CD14-positive monocyte (primary cell): ENCODE data around the gene LAMP2. TPM values are rescaled to one million over a fixed set of nuclear protein-coding genes. Genes with fewer than 3 reads are reported as not detected.

Experiments used
- DNase-seq, 3 donors: peaks; one replicate each; pipeline ENCODE4 v3.0.0-alpha.2; 2011 to 2022
- H2AFZ ChIP-seq: 2 replicates; pipeline ENCODE4 v1.6.0; 2012; ENCODE audit warnings: mild to moderate bottlenecking, low read depth, low read length, inconsistent platforms; ENCODE audit not compliant: insufficient read depth, poor library complexity, severe bottlenecking
- H3K27ac ChIP-seq, 2 donors: 1 replicate in 1 of 2; 2 replicates in 1 of 2; pipeline ENCODE4 v1.5.1; 2012 to 2013; ENCODE audit warnings: low read length in 2 of 2, control low read depth in 1 of 2, inconsistent platforms in 1 of 2, low read depth in 1 of 2, mild to moderate bottlenecking in 1 of 2
- H3K27me3 ChIP-seq, 2 donors: one replicate each; pipeline versions ENCODE4 v1.6.0 to v1.6.1; 2011 to 2013; ENCODE audit warnings: low read length in 2 of 2; ENCODE audit not compliant: control insufficient read depth in 2 of 2, insufficient read depth in 2 of 2
- H3K36me3 ChIP-seq, 2 donors: replicated peaks in 1 of 2; 1 replicate in 1 of 2; 2 replicates in 1 of 2; pipeline versions ENCODE4 v1.5.1 to v1.6.1; 2012 to 2013; ENCODE audit warnings: low read length in 2 of 2, control low read depth in 1 of 2, inconsistent platforms in 1 of 2, mild to moderate bottlenecking in 1 of 2; ENCODE audit not compliant: insufficient read depth in 2 of 2, control insufficient read depth in 1 of 2
- H3K4me1 ChIP-seq, 2 donors: 1 replicate in 1 of 2; 2 replicates in 1 of 2; pipeline versions ENCODE4 v1.5.1 to v1.6.1; 2012 to 2013; ENCODE audit warnings: low read length in 2 of 2, control low read depth in 1 of 2, inconsistent platforms in 1 of 2, mild to moderate bottlenecking in 1 of 2, moderate library complexity in 1 of 2; ENCODE audit not compliant: insufficient read depth in 2 of 2, control insufficient read depth in 1 of 2
- H3K4me2 ChIP-seq: replicated peaks from 2 replicates; pipeline ENCODE3; 2012; ENCODE audit warnings: low read length, moderate library complexity, mild to moderate bottlenecking; ENCODE audit not compliant: poor library complexity, severe bottlenecking; ENCODE audit errors: extremely low read depth
- H3K4me3 ChIP-seq, 3 experiments: fragments of 200-600 bp in 1 of 3; sonication (generic) in 1 of 3; replicated peaks in 1 of 3; 1 replicate in 2 of 3; 2 replicates in 1 of 3; pipeline ENCODE4 v1.5.1; 2011 to 2013; ENCODE audit warnings: low read length in 3 of 3, mild to moderate bottlenecking in 3 of 3, control low read depth in 2 of 3, low read depth in 2 of 3, inconsistent platforms in 1 of 3, moderate library complexity in 1 of 3
- H3K79me2 ChIP-seq: 2 replicates; pipeline ENCODE4 v1.6.0; 2012; ENCODE audit warnings: mild to moderate bottlenecking, control low read depth, inconsistent platforms, low read length, moderate library complexity; ENCODE audit not compliant: insufficient read depth
- H3K9ac ChIP-seq: 2 replicates; pipeline ENCODE4 v1.6.0; 2017; ENCODE audit warnings: low read length, mild to moderate bottlenecking; ENCODE audit not compliant: insufficient read depth, poor library complexity, severe bottlenecking
- H3K9me3 ChIP-seq, 2 donors: replicated peaks in 1 of 2; 1 replicate in 1 of 2; 2 replicates in 1 of 2; pipeline versions ENCODE4 v1.5.1 to v1.6.1; 2012 to 2013; ENCODE audit warnings: low read length in 2 of 2, control low read depth in 1 of 2; ENCODE audit not compliant: control insufficient read depth in 1 of 2, insufficient read depth in 1 of 2
- H4K20me1 ChIP-seq: 2 replicates; pipeline ENCODE4 v1.6.0; 2012; ENCODE audit warnings: mild to moderate bottlenecking, low read length, control low read depth, moderate library complexity; ENCODE audit not compliant: insufficient read depth
- H3K27ac Mint-ChIP-seq, 7 donors: one replicate each; pipeline ENCODE4 v1.8.0; 2020; ENCODE audit warnings: mild to moderate bottlenecking in 7 of 7, mixed read lengths in 7 of 7, moderate library complexity in 6 of 7, inconsistent platforms in 2 of 7
- H3K27me3 Mint-ChIP-seq, 3 donors: one replicate each; pipeline ENCODE4 v1.8.0; 2021 to 2022; ENCODE audit warnings: low read depth in 3 of 3, mild to moderate bottlenecking in 3 of 3, mixed read lengths in 3 of 3, moderate library complexity in 3 of 3, inconsistent platforms in 1 of 3
- H3K36me3 Mint-ChIP-seq, 2 donors: one replicate each; pipeline ENCODE4 v1.8.0; 2020; ENCODE audit warnings: mixed read lengths in 2 of 2, inconsistent platforms in 1 of 2, mild to moderate bottlenecking in 1 of 2
- H3K4me1 Mint-ChIP-seq: one replicate; pipeline ENCODE4 v1.8.0; 2020; ENCODE audit warnings: mild to moderate bottlenecking, mixed read lengths
- H3K4me3 Mint-ChIP-seq, 2 donors: one replicate each; pipeline ENCODE4 v1.8.0; 2020; ENCODE audit warnings: mild to moderate bottlenecking in 2 of 2, mixed read lengths in 2 of 2, moderate library complexity in 1 of 2
- H3K9me3 Mint-ChIP-seq, 7 donors: one replicate each; pipeline ENCODE4 v1.8.0; 2020 to 2022; ENCODE audit warnings: mixed read lengths in 7 of 7, mild to moderate bottlenecking in 6 of 7, moderate library complexity in 6 of 7, inconsistent platforms in 2 of 7
- CTCF ChIP-seq: fragments of 200-600 bp; IDR thresholded peaks from one replicate; pipeline ENCODE4 v1.8.0; 2022; ENCODE audit warnings: antibody characterized with exemption, mild to moderate bottlenecking
- WGBS: methylation state at CpG from one replicate; pipeline ENCODE4 v1.1.5; 2013; ENCODE audit warnings: missing lambda C conversion rate; ENCODE audit not compliant: insufficient coverage; 5-methylcytosine and 5-hydroxymethylcytosine counted together
- intact Hi-C, 2 donors: fragments of 100-400 bp; cut with micrococcal nuclease; formaldehyde crosslinking; loops; one replicate each; pipeline versions ENCODE4 v1.15.0 to v1.15.1; 2023
- polyA plus RNA-seq, 3 donors: library from polyadenylated mRNA; depleted of rRNA in 1 of 3; unstranded in 2 of 3; stranded (reverse) in 1 of 3; fragments of 300-500 nt in 2 of 3; fragments of >200 nt in 1 of 3; fragmentation: Illumina TruSeq in 2 of 3; gene quantifications; 1 replicate in 2 of 3; 2 replicates in 1 of 3; pipeline ENCODE4 v1.2.3, GENCODE V29; 2012 to 2021

Gene LAMP2
- polyA plus RNA-seq, 3 donors, result 75.8 to 381 (median 330) TPM

GRCh38 chrX:120439921-120440320 lies 29.2 kb downstream of the LAMP2 start:
- H2AFZ ChIP-seq, result no peak overlapping the region
- Mint-ChIP-seq H3K27me3 (peaks cover 0 to 19% (median 2%) of the 10 kb centered on the region in 3 donors), H3K9me3 (peaks cover 0 to 3% (median 0%) of the 10 kb centered on the region in 7 donors), H3K4me1 (no peaks in the 10 kb centered on the region), H3K36me3 (peaks cover 52 to 58% of the 10 kb centered on the region in 2 donors), H3K27ac (no peak overlapping the region), H3K4me3 (no peak overlapping the region)
- H4K20me1 ChIP-seq, result peaks cover 28% of the 10 kb centered on the region
- DNase-seq, result no peak
- no peak overlapping the region for H3K9ac ChIP-seq
- H3K79me2 ChIP-seq, result no peaks in the 10 kb centered on the region
- H3K4me3 ChIP-seq, result no peak overlapping the region
- no peak overlapping the region for H3K27ac ChIP-seq
- H3K4me2 ChIP-seq, result no peak overlapping the region
- intact Hi-C loops, result no loop called here
- H3K4me1 ChIP-seq, result no peaks in the 10 kb centered on the region
- H3K27me3 ChIP-seq, result peaks cover 0 to 3% of the 10 kb centered on the region in 2 donors
- no peak for TF ChIP-seq CTCF
- H3K9me3 ChIP-seq, result no peaks in the 10 kb centered on the region
- WGBS, result no CpG with 5 or more reads among the region's 3 CpGs
- peaks cover 48 to 88% of the 10 kb centered on the region in 2 donors for H3K36me3 ChIP-seq

- no peak for TF ChIP-seq CTCF
- no peaks in the 10 kb centered on the region for H3K4me1 ChIP-seq
- Mint-ChIP-seq H3K27ac (peak overlapping the region in 2 of 7 donors; percentile 19 to 46), H3K4me3 (no peak overlapping the region), H3K36me3 (peaks cover 19 to 26% of the 10 kb centered on the region in 2 donors), H3K4me1 (peaks cover 5% of the 10 kb centered on the region), H3K27me3 (peaks cover 0 to 7% (median 0%) of the 10 kb centered on the region in 3 donors), H3K9me3 (no peaks in the 10 kb centered on the region)
- no peak overlapping the region for H3K4me2 ChIP-seq
- H3K79me2 ChIP-seq, result no peaks in the 10 kb centered on the region
- H3K27me3 ChIP-seq, result peaks cover 0 to 5% of the 10 kb centered on the region in 2 donors
- no peak overlapping the region for H3K27ac ChIP-seq
- no peak overlapping the region for H3K4me3 ChIP-seq
- H3K9me3 ChIP-seq, result no peaks in the 10 kb centered on the region
- no peak overlapping the region for H2AFZ ChIP-seq
- WGBS, result no CpG with 5 or more reads among the region's 2 CpGs
- no peak overlapping the region for H3K9ac ChIP-seq
- H4K20me1 ChIP-seq, result no peaks in the 10 kb centered on the region
- DNase-seq, result no peak
- intact Hi-C loops, result no loop called here
- peaks cover 6 to 7% of the 10 kb centered on the region in 2 donors for H3K36me3 ChIP-seq
Measured at GRCh38 chrX:120429776-120430540, 39.1 kb downstream of the LAMP2 start.
